GM18951 (cell line): ENCODE results near the gene GARRE1.
"Not testable (repeated sequence)": the region's sequence is repeated elsewhere in the genome, so short reads cannot be mapped to it uniquely, and the experiment has no call there.

ENCODE experiments used
- POLR2A ChIP-seq: IDR thresholded peaks from 4 replicates; pipeline ENCODE4 v1.6.1; 2011; ENCODE audit warnings: mild to moderate bottlenecking; ENCODE audit not compliant: insufficient read length, insufficient read depth; ENCODE audit errors: extremely low read depth
- in situ Hi-C: fragments of 300-500 bp; cut with MboI; formaldehyde crosslinking; loops from one replicate; pipeline ENCODE4 v1.12.0; 2022; ENCODE audit warnings: low sequenced_read_pairs, mixed read lengths, inconsistent platforms; ENCODE audit not compliant: unreplicated experiment

The GARRE1 gene

DNA sequence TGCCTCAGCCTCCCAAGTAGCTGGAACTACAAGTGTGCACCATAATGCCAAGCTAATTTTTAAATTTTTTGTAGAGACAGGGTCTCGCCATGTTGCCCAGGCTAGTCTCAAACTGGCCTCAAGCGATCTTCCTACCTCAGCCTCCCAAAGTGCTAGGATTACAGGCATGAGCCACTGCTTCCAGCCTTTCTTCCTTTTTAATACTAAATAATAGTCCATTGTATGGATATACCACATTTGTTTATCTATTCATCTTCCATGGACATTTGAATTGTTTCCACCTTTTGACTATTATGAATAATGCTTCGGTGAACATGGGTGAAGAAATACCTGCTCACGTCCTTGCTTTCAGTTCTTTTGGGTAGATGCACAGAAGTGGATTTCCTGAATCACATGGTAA lies 24.4 kb downstream of the GARRE1 start:
- no peak for TF ChIP-seq POLR2A
- in situ Hi-C loops: no loop called here

DNA sequence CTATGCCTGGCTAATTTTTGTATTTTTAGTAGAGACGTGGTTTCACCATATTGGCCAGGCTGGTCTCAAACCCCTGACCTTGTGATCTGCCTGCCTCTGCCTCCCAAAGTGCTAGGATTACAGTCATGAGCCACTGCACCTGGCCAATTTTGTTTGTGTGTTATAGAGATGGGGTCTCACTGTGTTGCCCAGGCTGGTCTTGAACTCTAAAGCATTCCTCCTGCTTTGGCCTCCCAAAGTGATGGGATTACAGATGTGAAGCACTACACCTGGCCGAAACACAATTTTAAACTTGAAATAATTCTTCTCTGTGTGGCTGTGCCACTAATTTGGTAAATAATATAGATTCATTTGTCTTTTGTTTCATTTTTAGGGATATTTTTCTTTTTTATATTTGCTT lies 27.1 kb downstream of the GARRE1 start:
- in situ Hi-C loops: not testable (repeated sequence)

DNA sequence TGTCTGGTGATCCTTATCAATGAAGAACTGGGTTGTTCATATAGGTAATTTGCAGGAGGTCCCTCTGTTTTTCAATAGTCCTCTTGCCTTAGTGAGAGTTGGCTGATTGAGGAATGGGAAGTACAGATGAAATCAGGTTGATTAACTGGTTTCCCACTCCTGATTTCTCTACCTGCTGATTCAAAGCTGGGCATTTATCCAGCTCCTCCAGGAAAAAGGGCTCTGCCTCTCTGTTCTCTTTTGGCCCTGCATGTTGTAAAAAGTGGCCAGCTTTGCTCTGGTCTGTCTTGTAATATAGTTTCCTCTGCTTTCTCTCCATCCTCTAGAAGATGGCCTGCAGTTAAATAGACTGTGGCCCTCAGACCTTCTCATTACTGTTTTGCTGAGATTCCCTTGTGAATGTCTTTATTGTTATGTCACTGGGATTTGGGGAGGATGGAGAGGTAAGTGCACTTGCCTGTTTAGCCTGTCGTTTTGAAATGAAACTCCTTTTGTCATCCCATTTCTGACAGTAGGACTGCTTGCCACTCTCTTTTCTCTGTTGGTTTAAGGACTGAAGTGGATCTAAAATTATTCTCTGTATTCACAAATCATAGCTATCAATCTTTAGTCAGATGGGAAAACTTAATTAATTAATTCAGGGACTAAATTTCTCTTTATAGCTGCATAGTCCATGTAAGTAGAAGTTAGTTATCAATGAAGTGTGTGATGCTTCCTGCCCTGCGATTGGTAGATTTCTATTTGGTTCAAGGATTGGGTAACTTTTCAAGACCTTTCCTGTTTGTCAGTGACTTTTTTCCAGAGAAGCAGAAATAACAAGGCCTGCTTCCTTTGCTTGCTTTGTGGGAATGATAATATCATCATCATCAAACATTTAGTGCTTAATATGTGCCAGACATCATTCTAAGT lies 28.5 kb downstream of the GARRE1 start:
- no peak for TF ChIP-seq POLR2A
- in situ Hi-C loops: no loop called here

DNA sequence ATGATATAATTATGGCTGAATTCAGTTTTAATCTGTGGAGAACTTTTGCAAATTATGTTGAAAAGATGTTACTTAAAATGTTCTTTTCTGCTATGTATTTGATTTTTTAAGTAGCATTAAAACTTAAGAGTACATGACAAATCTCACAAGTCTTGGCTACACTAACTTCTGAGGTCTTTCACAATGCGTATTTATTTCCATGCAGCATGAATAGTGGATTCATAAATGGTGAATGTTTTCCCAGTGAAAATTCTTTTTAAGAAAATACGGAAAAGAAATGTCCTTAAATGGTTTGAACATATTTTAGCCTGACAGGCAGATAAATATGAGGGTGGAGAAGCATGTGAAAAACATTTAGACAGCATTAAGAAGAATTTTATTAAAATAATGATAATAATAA lies 30.2 kb downstream of the GARRE1 start:
- in situ Hi-C loops: no loop called here
- TF ChIP-seq POLR2A: no peak

DNA sequence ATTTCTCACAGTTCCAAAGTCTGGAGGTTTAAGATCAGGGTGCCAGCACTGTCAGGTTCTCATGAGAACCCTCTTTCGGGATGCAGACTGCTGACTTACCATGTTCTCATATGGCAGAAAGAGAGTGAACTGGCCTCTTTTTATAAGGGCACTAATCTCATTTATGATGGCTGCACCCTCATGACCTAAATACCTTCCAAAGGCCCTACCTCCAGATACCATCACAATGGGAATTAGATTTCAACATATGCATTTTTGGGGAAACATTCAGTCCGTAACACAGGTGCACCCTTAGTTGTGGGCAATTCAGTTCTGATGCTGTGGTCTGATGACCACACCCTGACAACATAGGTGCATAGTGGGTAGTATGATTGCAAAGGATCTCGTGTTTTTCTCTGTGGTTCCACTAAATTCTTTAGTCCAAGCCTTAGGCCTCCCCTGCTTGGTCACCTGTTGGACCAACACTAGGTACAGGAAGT lies 33.3 kb downstream of the GARRE1 start:
- in situ Hi-C loops: no loop called here
- TF ChIP-seq POLR2A: no peak

DNA sequence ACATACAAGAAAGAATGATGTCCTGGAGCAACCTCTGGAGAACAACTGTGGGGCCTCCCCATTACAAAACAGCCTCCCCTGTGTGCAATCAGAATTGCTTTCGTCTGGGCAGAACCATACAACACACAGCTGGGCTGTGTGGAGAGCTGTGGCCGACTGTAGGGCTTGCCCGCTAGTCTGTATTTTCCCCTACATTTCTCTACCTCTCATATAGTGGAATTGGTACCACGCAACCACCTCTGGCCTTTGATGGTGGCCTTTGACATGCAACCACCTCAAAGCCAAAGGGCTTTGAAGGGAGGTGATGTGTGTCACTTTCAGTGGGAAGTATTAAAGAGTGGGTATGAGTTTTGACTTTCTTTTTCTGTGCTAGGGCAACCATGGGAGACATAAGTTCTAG lies 34.0 kb downstream of the GARRE1 start:
- no peak for TF ChIP-seq POLR2A
- in situ Hi-C loops: no loop called here

DNA sequence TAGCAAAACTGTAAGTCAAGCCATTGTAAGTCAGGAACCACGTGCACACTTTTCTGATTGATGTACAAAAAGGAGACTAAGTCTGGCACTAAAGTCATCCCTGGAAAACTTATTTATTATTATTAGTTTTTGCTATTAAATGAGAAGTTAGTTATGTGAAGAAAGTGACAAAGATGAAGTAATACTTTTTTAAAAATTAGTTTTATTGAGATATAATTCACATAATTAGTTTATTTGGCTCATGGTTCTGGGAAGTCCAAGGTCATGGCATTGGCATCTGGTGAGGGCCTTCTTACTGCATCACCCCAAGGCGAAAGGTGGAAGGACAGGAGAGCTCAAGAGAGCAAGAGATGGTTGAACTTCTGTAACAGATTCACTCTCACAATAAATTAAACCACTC lies 36.9 kb downstream of the GARRE1 start:
- no peak for TF ChIP-seq POLR2A
- in situ Hi-C loops: no loop called here

DNA sequence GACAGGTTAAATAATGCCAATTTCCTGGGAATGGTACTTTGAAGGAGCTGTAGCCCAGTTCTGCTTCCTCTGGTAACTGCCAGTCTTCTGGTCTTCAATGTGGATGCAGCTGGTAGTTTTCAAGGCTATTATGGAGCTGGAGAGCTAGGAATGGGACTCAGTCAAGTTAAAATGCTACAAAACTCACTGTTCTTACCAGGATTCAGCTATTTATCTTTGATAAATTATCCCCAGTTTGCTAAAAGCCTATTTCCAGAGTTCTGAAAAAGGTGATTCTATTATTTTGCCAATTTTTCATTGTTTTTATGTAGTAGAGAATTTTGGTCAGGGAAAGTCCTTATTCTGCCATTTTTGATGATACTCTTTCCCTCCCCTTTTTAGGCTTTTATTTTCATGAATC lies 40.7 kb downstream of the GARRE1 start:
- in situ Hi-C loops: no loop called here
- TF ChIP-seq POLR2A: no peak

DNA sequence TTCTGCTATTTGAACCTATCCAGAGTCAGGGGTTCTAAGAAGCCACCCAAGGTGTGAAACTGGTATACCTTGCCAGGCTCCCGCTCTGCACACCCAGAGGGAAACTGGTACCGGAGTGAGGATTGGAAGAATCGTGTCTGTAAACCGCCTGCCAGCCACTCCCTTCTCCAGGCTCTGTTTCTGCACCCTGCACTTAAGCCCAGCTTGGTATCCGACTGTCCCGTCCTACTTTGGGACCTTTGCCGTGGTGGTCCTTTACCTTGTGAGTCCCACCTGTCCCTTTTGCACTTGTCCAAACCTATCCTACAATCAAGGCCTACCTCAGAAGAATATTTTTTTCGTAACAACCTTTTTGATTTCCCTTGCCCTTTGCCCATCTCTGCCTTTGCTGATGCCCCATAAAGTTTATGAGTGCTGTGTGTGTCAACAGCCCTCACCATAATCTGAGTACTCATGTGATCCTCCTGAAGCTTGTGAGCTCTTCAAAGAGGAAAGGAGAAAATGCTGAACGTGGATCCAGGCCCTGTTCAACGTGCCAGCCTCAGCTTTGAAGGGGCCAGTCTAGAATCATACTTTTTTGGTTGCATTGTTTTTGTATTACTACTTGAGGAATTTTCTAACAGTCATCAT lies 44.7 kb downstream of the GARRE1 start:
- no peak for TF ChIP-seq POLR2A
- in situ Hi-C loops: no loop called here

DNA sequence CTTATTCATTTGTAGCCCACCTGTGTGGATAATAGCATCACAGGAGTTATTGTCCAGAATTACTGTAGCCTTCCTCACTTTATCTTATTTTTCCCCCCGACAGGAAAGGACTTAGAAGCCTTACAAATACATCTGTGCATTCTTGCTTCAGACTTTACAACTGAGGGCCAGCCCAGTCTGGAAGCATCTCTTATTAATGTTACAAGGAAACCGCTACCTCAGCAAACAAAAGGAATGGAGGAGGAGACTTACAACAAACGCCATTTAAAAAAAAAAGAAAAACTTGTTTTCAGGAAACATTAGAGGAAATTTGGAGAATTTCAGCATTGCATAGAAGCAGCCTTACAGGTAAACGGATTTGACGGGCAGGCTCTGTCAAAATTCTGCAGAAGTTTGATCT lies 45.2 kb downstream of the GARRE1 start:
- TF ChIP-seq POLR2A: no peak
- in situ Hi-C loops: no loop called here

DNA sequence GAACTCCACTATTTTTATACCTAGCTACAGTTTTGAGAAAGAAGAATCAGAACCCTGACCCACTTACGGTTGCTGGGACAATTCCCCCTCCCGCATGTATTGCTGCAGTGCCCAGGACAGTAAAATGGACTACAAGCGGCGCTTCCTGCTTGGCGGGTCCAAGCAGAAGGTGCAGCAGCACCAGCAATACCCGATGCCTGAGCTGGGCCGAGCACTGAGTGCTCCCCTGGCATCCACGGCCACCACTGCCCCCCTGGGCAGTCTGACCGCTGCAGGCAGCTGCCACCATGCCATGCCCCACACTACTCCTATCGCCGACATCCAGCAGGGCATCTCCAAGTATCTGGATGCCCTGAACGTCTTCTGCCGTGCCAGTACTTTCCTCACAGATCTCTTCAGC lies 46.0 kb downstream of the GARRE1 start:
- in situ Hi-C loops: no loop called here
- TF ChIP-seq POLR2A: no peak

DNA sequence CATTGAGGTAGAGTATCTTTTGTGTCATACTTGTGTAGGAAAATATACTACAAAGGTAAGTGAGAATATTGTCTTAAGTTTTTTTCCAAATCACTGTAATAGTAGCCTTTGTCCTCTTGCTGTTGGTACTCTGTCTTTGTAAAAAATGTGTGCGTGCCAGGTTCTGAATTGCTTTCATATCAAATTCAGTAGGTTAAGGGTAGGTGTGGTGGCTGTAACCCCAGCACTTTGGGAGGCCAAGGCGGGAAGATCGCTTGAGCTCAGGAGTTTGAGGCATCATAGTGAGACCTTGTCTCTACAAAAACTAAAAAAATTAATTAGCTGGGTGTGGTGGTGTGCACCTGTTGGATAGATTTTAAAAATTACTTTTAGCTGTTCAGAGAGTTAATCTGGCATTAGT lies 46.6 kb downstream of the GARRE1 start:
- in situ Hi-C loops: no loop called here
- no peak for TF ChIP-seq POLR2A
